Stimulated activated CD4-positive, alpha-beta T cell treated with anti-CD3 and anti-CD28 coated beads, Interleukin-2, amount 100 ng/mL, for 48 hours (primary cell): Measurements from ENCODE around the gene RNF212.
"Not testable (repeated sequence)": the region's sequence is repeated elsewhere in the genome, so short reads cannot be mapped to it uniquely, and the experiment has no call there.

ENCODE experiments used
- DNase-seq, 2 donors: peaks; one replicate each; pipeline ENCODE4 v3.0.0-alpha.2; 2020

Gene RNF212

GRCh38 chr4:1060621-1061020 lies 52.7 kb downstream of the RNF212 start:
- DNase-seq, result no peak

GRCh38 chr4:1060121-1060520 lies 53.2 kb downstream of the RNF212 start:
- DNase-seq, result no peak

- no peak for DNase-seq
Measured at GRCh38 chr4:1058997-1059665, 54.2 kb downstream of the RNF212 start.

- no peak for DNase-seq
Measured at GRCh38 chr4:1058198-1058996, 55.0 kb downstream of the RNF212 start.

GRCh38 chr4:1057403-1057745 lies 56.0 kb downstream of the RNF212 start:
- DNase-seq, result no peak

GRCh38 chr4:1056671-1057402 lies 56.5 kb downstream of the RNF212 start:
- no peak for DNase-seq

GRCh38 chr4:1055721-1056590 lies 57.4 kb downstream of the RNF212 start:
- peak; percentile 60 to 63 for DNase-seq

GRCh38 chr4:1055243-1055701 lies 58.1 kb downstream of the RNF212 start:
- not testable (repeated sequence) for DNase-seq

GRCh38 chr4:1054696-1055242 lies 58.6 kb downstream of the RNF212 start:
- not testable (repeated sequence) for DNase-seq

- not testable (repeated sequence) for DNase-seq
Measured at GRCh38 chr4:1053891-1054290, 59.5 kb downstream of the RNF212 start.

- no peak for DNase-seq
Measured at GRCh38 chr4:1053080-1053661, 60.2 kb downstream of the RNF212 start.

- no peak for DNase-seq
Measured at GRCh38 chr4:1052231-1052671, 61.1 kb downstream of the RNF212 start.

GRCh38 chr4:1051472-1051871 lies 61.9 kb downstream of the RNF212 start:
- no peak for DNase-seq

- DNase-seq, result no peak
Measured at GRCh38 chr4:1050486-1051213, 62.7 kb downstream of the RNF212 start.

GRCh38 chr4:1049591-1049905 lies 63.8 kb downstream of the RNF212 start:
- no peak for DNase-seq

- no peak for DNase-seq
Measured at GRCh38 chr4:1048773-1049590, 64.4 kb downstream of the RNF212 start.

- DNase-seq, result no peak
Measured at GRCh38 chr4:1047976-1048772, 65.2 kb downstream of the RNF212 start.

GRCh38 chr4:1047106-1047975 lies 66.0 kb downstream of the RNF212 start:
- no peak for DNase-seq
